ENCODE results near the gene MAD2L1BP. TPM values are rescaled to one million over a fixed set of nuclear protein-coding genes. Genes with fewer than 3 reads are reported as not detected.
"Not testable (repeated sequence)": the region's sequence is repeated elsewhere in the genome, so short reads cannot be mapped to it uniquely, and the experiment has no call there.

MAD2L1BP gene, protein sequence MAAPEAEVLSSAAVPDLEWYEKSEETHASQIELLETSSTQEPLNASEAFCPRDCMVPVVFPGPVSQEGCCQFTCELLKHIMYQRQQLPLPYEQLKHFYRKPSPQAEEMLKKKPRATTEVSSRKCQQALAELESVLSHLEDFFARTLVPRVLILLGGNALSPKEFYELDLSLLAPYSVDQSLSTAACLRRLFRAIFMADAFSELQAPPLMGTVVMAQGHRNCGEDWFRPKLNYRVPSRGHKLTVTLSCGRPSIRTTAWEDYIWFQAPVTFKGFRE
- 27.2 TPM for polyA plus RNA-seq (2013, experiment 1 of 2)
- 26.6 TPM for polyA plus RNA-seq (2013, experiment 2 of 2)

DNA sequence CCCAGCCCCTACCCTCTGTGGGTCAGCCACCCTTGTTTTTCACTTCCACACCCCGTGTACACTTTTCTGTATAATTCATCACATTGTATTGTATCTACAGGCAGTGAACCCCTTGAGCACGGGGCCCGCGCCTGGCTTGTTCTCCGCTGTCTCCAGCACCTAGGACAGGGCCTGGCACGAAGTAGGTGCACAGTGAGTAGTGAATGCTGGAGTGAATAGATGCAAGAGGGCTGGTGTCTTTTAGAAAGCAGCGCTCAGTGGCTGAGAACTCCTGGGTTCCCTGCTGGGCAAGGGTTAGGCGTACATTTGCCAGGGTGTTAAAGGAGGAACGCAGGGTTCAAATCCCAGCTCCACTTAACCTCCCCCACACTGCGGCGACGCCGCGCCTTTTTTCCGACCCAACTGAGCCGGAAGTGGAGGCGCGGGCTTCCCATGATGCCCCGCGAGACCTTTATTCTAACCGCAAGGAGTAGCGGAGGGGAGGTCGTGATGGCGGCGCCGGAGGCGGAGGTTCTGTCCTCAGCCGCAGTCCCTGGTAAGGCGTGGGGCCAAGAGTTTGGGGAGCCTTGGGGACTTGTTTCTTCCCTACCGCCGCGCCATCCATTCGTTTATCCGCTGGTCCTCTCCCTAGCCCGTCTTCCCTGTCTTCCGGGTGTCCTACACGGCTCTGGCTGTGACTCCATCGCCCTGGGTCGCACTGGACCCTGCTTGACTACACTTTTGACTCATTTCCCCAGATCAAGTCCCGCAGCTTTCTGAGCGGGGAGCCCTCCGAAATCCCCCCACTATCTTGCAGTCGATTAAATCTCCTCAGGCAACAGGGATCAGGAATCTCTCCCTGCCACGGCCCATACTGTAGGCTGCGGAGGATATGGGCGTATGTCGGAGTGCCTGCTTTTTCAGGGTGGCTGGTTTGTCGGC, at the start of gene MAD2L1BP:
MAD2L1BP (plus strand) TSS at position 454 of the 921 bp plus-strand sequence; CDS start at position 490, 36 bp downstream.
- DNase-seq, result peak; percentile 77
- Histone ChIP-seq H3K79me1 (replicated peaks; ENCODE audit: low read length, poor library complexity, severe bottlenecking) (peaks cover 14% of the 10 kb centered on the region), H3K14ac (ENCODE audit: low read length in 2 of 2) (peak within 1 kb of the TSS in 1 of 2 experiments; percentile 98), H2BK12ac (ENCODE audit: low read length in 2 of 2) (peak within 1 kb of the TSS; percentile 70 to 90), H3K18ac (ENCODE audit: low read depth in 1 of 2, low read length in 2 of 2) (peak within 1 kb of the TSS; percentile 87 to 93), H2BK15ac (ENCODE audit: low read depth, poor library complexity, severe bottlenecking) (peak within 1 kb of the TSS; percentile 73), H4K91ac (ENCODE audit: low read length) (peak within 1 kb of the TSS; percentile 85), H3K36me3 (ENCODE audit: control insufficient read depth in 1 of 2, insufficient read depth in 2 of 2, low read depth in 1 of 2, low read length in 2 of 2) (peaks cover 21 to 30% of the 10 kb centered on the region in 2 experiments), H4K8ac (ENCODE audit: low read length) (peak within 1 kb of the TSS; percentile 93), H3K4me3 (ENCODE audit: insufficient read depth in 1 of 2, low read depth in 1 of 2, low read length in 2 of 2) (peak within 1 kb of the TSS; percentile 82 to 92), H3K9me3 (ENCODE audit: control insufficient read depth, low read length) (no peaks in the 10 kb centered on the region), H2BK5ac (ENCODE audit: low read depth, low read length, poor library complexity, severe bottlenecking) (no peak within 1 kb of the TSS), H2AK5ac (ENCODE audit: low read length, severe bottlenecking) (peak within 1 kb of the TSS; percentile 36), H2BK120ac (ENCODE audit: low read depth, low read length) (peak within 1 kb of the TSS; percentile 21), H3K4ac (ENCODE audit: low read depth in 1 of 2, low read length in 2 of 2) (peak within 1 kb of the TSS; percentile 94 to 97), H3K4me2 (ENCODE audit: low read length, poor library complexity, severe bottlenecking) (peak within 1 kb of the TSS; percentile 52), H3K23ac (ENCODE audit: low read length in 2 of 2) (peak within 1 kb of the TSS in 1 of 2 experiments; percentile 91), H2AFZ (ENCODE audit: low read depth, low read length) (peak within 1 kb of the TSS; percentile 77), H3K27me3 (ENCODE audit: control insufficient read depth in 1 of 2, insufficient read depth in 1 of 2, low read length in 2 of 2) (no peaks in the 10 kb centered on the region), H3K4me1 (ENCODE audit: control insufficient read depth, insufficient read depth, low read depth, low read length) (peaks cover 13% of the 10 kb centered on the region), H3K9ac (ENCODE audit: low read length) (peak within 1 kb of the TSS; percentile 96), H3K27ac (ENCODE audit: low read length, poor library complexity, severe bottlenecking) (peak within 1 kb of the TSS; percentile 57)
- 5% methylated on average over 43 of the region's 48 CpGs for WGBS

DNA sequence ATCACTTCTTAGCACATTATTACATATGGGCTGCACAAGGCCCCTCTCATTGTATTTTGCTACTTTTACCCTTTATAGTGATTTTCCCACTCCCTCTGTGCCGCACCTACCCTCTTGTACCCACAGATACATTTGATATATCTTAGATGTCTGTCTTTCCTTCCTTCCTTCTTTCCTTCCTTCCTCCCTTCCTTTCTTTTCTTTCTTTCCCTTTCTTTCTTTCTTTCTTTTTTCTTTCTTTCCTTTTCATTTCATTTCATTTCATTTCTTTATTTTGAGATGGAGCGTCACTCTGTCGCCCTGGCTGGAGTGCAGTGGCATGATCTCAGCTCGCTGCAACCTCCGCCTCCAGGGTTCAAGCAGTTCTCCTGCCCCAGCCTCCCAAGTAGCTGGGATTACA, 47.4 kb upstream of the MAD2L1BP start:
- H2BK15ac ChIP-seq (ENCODE audit: low read depth, poor library complexity, severe bottlenecking), result no peak overlapping the region
- H3K4me1 ChIP-seq (ENCODE audit: control insufficient read depth, insufficient read depth, low read depth, low read length), result peaks cover 4% of the 10 kb centered on the region
- H3K27me3 ChIP-seq (ENCODE audit: control insufficient read depth in 1 of 2, insufficient read depth in 1 of 2, low read length in 2 of 2), result no peaks in the 10 kb centered on the region
- H2BK5ac ChIP-seq (ENCODE audit: low read depth, low read length, poor library complexity, severe bottlenecking), result no peak overlapping the region
- no peak overlapping the region for H3K4ac ChIP-seq (ENCODE audit: low read depth in 1 of 2, low read length in 2 of 2)
- no peak for DNase-seq
- H3K9ac ChIP-seq (ENCODE audit: low read length), result no peak overlapping the region
- H3K14ac ChIP-seq (ENCODE audit: low read length in 2 of 2), result no peak overlapping the region
- 99% methylated on average over 5 of the region's 5 CpGs for WGBS
- no peak overlapping the region for H2BK120ac ChIP-seq (ENCODE audit: low read depth, low read length)
- H4K8ac ChIP-seq (ENCODE audit: low read length), result no peak overlapping the region
- H2AK5ac ChIP-seq (ENCODE audit: low read length, severe bottlenecking), result no peak overlapping the region
- peaks cover 23% of the 10 kb centered on the region for H3K79me1 ChIP-seq (replicated peaks; ENCODE audit: low read length, poor library complexity, severe bottlenecking)
- H3K27ac ChIP-seq (ENCODE audit: low read length, poor library complexity, severe bottlenecking), result no peak overlapping the region
- no peak overlapping the region for H3K18ac ChIP-seq (ENCODE audit: low read depth in 1 of 2, low read length in 2 of 2)
- no peak overlapping the region for H3K23ac ChIP-seq (ENCODE audit: low read length in 2 of 2)
- H3K4me2 ChIP-seq (ENCODE audit: low read length, poor library complexity, severe bottlenecking), result no peak overlapping the region
- no peak overlapping the region for H4K91ac ChIP-seq (ENCODE audit: low read length)
- peaks cover 30 to 92% of the 10 kb centered on the region in 2 experiments for H3K36me3 ChIP-seq (ENCODE audit: control insufficient read depth in 1 of 2, insufficient read depth in 2 of 2, low read depth in 1 of 2, low read length in 2 of 2)
- H2AFZ ChIP-seq (ENCODE audit: low read depth, low read length), result no peak overlapping the region
- H3K4me3 ChIP-seq (ENCODE audit: insufficient read depth in 1 of 2, low read depth in 1 of 2, low read length in 2 of 2), result no peak overlapping the region
- H3K9me3 ChIP-seq (ENCODE audit: control insufficient read depth, low read length), result no peaks in the 10 kb centered on the region
- H2BK12ac ChIP-seq (ENCODE audit: low read length in 2 of 2), result no peak overlapping the region

GRCh38 chr6:43589564-43589963, 46.1 kb upstream of the MAD2L1BP start:
- H2BK120ac ChIP-seq (ENCODE audit: low read depth, low read length); H3K18ac ChIP-seq (ENCODE audit: low read depth in 1 of 2, low read length in 2 of 2); H3K9me3 ChIP-seq (ENCODE audit: control insufficient read depth, low read length); H3K4me2 ChIP-seq (ENCODE audit: low read length, poor library complexity, severe bottlenecking); H3K4me1 ChIP-seq (ENCODE audit: control insufficient read depth, insufficient read depth, low read depth, low read length); H3K9ac ChIP-seq (ENCODE audit: low read length); H4K91ac ChIP-seq (ENCODE audit: low read length); H2AFZ ChIP-seq (ENCODE audit: low read depth, low read length); DNase-seq; H4K8ac ChIP-seq (ENCODE audit: low read length); H3K4ac ChIP-seq (ENCODE audit: low read depth in 1 of 2, low read length in 2 of 2); H2AK5ac ChIP-seq (ENCODE audit: low read length, severe bottlenecking); H2BK15ac ChIP-seq (ENCODE audit: low read depth, poor library complexity, severe bottlenecking); H3K14ac ChIP-seq (ENCODE audit: low read length in 2 of 2); H2BK5ac ChIP-seq (ENCODE audit: low read depth, low read length, poor library complexity, severe bottlenecking); H3K27ac ChIP-seq (ENCODE audit: low read length, poor library complexity, severe bottlenecking); H3K23ac ChIP-seq (ENCODE audit: low read length in 2 of 2); H2BK12ac ChIP-seq (ENCODE audit: low read length in 2 of 2); H3K27me3 ChIP-seq (ENCODE audit: control insufficient read depth in 1 of 2, insufficient read depth in 1 of 2, low read length in 2 of 2); H3K4me3 ChIP-seq (ENCODE audit: insufficient read depth in 1 of 2, low read depth in 1 of 2, low read length in 2 of 2): not testable (repeated sequence)
- WGBS, result 100% methylated on average over 1 of the region's 1 CpG
- peaks cover 16% of the 10 kb centered on the region for H3K79me1 ChIP-seq (replicated peaks; ENCODE audit: low read length, poor library complexity, severe bottlenecking)
- H3K36me3 ChIP-seq (ENCODE audit: control insufficient read depth in 1 of 2, insufficient read depth in 2 of 2, low read depth in 1 of 2, low read length in 2 of 2), result peaks cover 22 to 89% of the 10 kb centered on the region in 2 experiments

- Histone ChIP-seq H3K9me3 (ENCODE audit: control insufficient read depth, low read length) (no peaks in the 10 kb centered on the region), H3K9ac (ENCODE audit: low read length) (no peak overlapping the region), H3K4me2 (ENCODE audit: low read length, poor library complexity, severe bottlenecking) (no peak overlapping the region), H3K36me3 (ENCODE audit: control insufficient read depth in 1 of 2, insufficient read depth in 2 of 2, low read depth in 1 of 2, low read length in 2 of 2) (peaks cover 15 to 74% of the 10 kb centered on the region in 2 experiments), H3K14ac (ENCODE audit: low read length in 2 of 2) (no peak overlapping the region), H2BK15ac (ENCODE audit: low read depth, poor library complexity, severe bottlenecking) (no peak overlapping the region), H4K8ac (ENCODE audit: low read length) (no peak overlapping the region), H3K4me1 (ENCODE audit: control insufficient read depth, insufficient read depth, low read depth, low read length) (no peaks in the 10 kb centered on the region), H3K4me3 (ENCODE audit: insufficient read depth in 1 of 2, low read depth in 1 of 2, low read length in 2 of 2) (no peak overlapping the region), H2BK5ac (ENCODE audit: low read depth, low read length, poor library complexity, severe bottlenecking) (no peak overlapping the region), H3K27ac (ENCODE audit: low read length, poor library complexity, severe bottlenecking) (no peak overlapping the region), H3K18ac (ENCODE audit: low read depth in 1 of 2, low read length in 2 of 2) (no peak overlapping the region), H2AFZ (ENCODE audit: low read depth, low read length) (no peak overlapping the region), H3K4ac (ENCODE audit: low read depth in 1 of 2, low read length in 2 of 2) (no peak overlapping the region), H2BK12ac (ENCODE audit: low read length in 2 of 2) (no peak overlapping the region), H2BK120ac (ENCODE audit: low read depth, low read length) (no peak overlapping the region), H2AK5ac (ENCODE audit: low read length, severe bottlenecking) (no peak overlapping the region), H4K91ac (ENCODE audit: low read length) (no peak overlapping the region), H3K79me1 (replicated peaks; ENCODE audit: low read length, poor library complexity, severe bottlenecking) (peaks cover 15% of the 10 kb centered on the region), H3K23ac (ENCODE audit: low read length in 2 of 2) (no peak overlapping the region), H3K27me3 (ENCODE audit: control insufficient read depth in 1 of 2, insufficient read depth in 1 of 2, low read length in 2 of 2) (no peaks in the 10 kb centered on the region)
- no peak for DNase-seq
- WGBS, result no CpG with 5 or more reads among the region's 1 CpG
These were observed 41.7 kb upstream of the MAD2L1BP start for GRCh38 chr6:43593938-43594337.
